K562 (cell line): ENCODE data around the gene ASB13. TPM values are rescaled to one million over a fixed set of nuclear protein-coding genes. Genes with fewer than 3 reads are reported as not detected.

Experiments used
- ATAC-seq: fragments of 200-7000 bp; cut with Tn5 transposase; 3 replicates; pipeline ENCODE4 v1.9.1; 2020; ENCODE audit warnings: moderate library complexity
- BruUV-seq: library from RNA; stranded (reverse); fragments of 400-500 nt; replicated peaks from 2 replicates; lab custom pipeline; 2021; lab: Mats Ljungman, UMichigan
- CTCF ChIA-PET: fragments of 300-600 bp; formaldehyde crosslinking; extraction: SDS; loops from one replicate; lab custom pipeline; 2021; ENCODE audit warnings: low intra/inter-chr PET ratio; lab: Yijun Ruan, JAX
- POLR2A ChIA-PET: fragments of 300-600, 350-650 bp; sonication (Branson Sonifier 250); formaldehyde crosslinking; extraction: SDS; loops from one replicate; lab custom pipeline; 2021; ENCODE audit warnings: antibody characterized with exemption, inconsistent platforms; lab: Yijun Ruan, JAX
- DNase-seq, 4 experiments: peaks; one replicate each; pipeline versions ENCODE4 v3.0.0 to v3.0.0-alpha.2; 2011 to 2018; ENCODE audit warnings: low spot score in 3 of 4, mixed read lengths in 3 of 4; ENCODE audit errors: extremely low read depth in 1 of 4
- FAIRE-seq: peaks from 2 replicates; lab custom pipeline; 2011; peaks lifted over from hg19 to GRCh38; lab: Jason Lieb, UNC
- H2AFZ ChIP-seq: 2 replicates; pipeline ENCODE4 v1.6.0; 2011; ENCODE audit warnings: low read depth, low read length, control low read depth, inconsistent platforms
- H3K27ac ChIP-seq: fragments of 200-600 bp; 3 replicates; pipeline ENCODE4 v1.8.0; 2011; ENCODE audit warnings: low read depth, mild to moderate bottlenecking, control low read depth, inconsistent platforms, low read length, moderate library complexity, mixed read lengths; ENCODE audit errors: extremely low read depth
- H3K27me3 ChIP-seq, 2 experiments: fragments of 300-600 bp in 1 of 2; 2 replicates in 1 of 2; 3 replicates in 1 of 2; pipeline versions ENCODE4 v1.6.0 to v1.8.0; 2011; ENCODE audit warnings: inconsistent platforms in 2 of 2, low read length in 2 of 2, mild to moderate bottlenecking in 1 of 2, mixed read lengths in 1 of 2, moderate library complexity in 1 of 2; ENCODE audit not compliant: control insufficient read depth in 2 of 2, insufficient read depth in 2 of 2
- H3K36me3 ChIP-seq: fragments of 300-600 bp; 3 replicates; pipeline ENCODE4 v1.8.0; 2011; ENCODE audit warnings: mild to moderate bottlenecking, low read length, inconsistent platforms; ENCODE audit not compliant: control insufficient read depth, insufficient read depth
- H3K4me1 ChIP-seq, 2 experiments: fragments of 200-600 bp in 1 of 2; replicated peaks in 1 of 2; 2 replicates in 1 of 2; 3 replicates in 1 of 2; pipeline versions ENCODE4 v1.5.1 to v1.8.0; 2011; ENCODE audit warnings: inconsistent platforms in 2 of 2, low read length in 2 of 2, mild to moderate bottlenecking in 1 of 2, mixed read lengths in 1 of 2, moderate library complexity in 1 of 2; ENCODE audit not compliant: control insufficient read depth in 2 of 2, insufficient read depth in 2 of 2
- H3K4me2 ChIP-seq: 2 replicates; pipeline ENCODE4 v1.6.1; 2011; ENCODE audit warnings: low read length, control low read depth, inconsistent platforms, mixed read lengths; ENCODE audit not compliant: insufficient read depth
- H3K4me3 ChIP-seq: fragments of 200-600 bp; sonication (generic), shearing (Covaris generic); 2 replicates; pipeline ENCODE4 v1.5.1; 2016; ENCODE audit warnings: control low read depth, inconsistent platforms
- H3K79me2 ChIP-seq: fragments of 200-600 bp; 3 replicates; pipeline ENCODE4 v1.8.0; 2011; ENCODE audit warnings: low read length, inconsistent platforms; ENCODE audit not compliant: control insufficient read depth, insufficient read depth
- H3K9ac ChIP-seq, 2 experiments: 2 replicates each; pipeline versions ENCODE4 v1.6.0 to v1.6.1; 2011; ENCODE audit warnings: low read depth in 2 of 2, low read length in 2 of 2, control low read depth in 1 of 2, inconsistent platforms in 1 of 2, mild to moderate bottlenecking in 1 of 2, mixed read lengths in 1 of 2; ENCODE audit not compliant: insufficient read depth in 1 of 2
- H3K9me1 ChIP-seq: one replicate; pipeline ENCODE4 v1.6.0; 2011; ENCODE audit warnings: inconsistent platforms, mild to moderate bottlenecking, low read length, moderate library complexity; ENCODE audit not compliant: control insufficient read depth, insufficient read depth
- H3K9me3 ChIP-seq: replicated peaks from 2 replicates; pipeline ENCODE4 v1.5.1; 2011; ENCODE audit warnings: low read depth, low read length, inconsistent platforms; ENCODE audit not compliant: control insufficient read depth, insufficient read depth
- H4K20me1 ChIP-seq: replicated peaks from 2 replicates; pipeline ENCODE4 v1.6.1; 2011; ENCODE audit warnings: low read length, inconsistent platforms, mixed read lengths; ENCODE audit not compliant: control insufficient read depth, insufficient read depth
- ETV1 ChIP-seq: fragments of 450-650 bp; conservative IDR thresholded peaks from 2 replicates; pipeline ENCODE4 v1.6.1; 2016; ENCODE audit warnings: missing genetic modification characterization, control low read depth, low read depth, missing compliant biosample characterization
- GTF3C2 ChIP-seq: IDR thresholded peaks from 3 replicates; pipeline ENCODE4 v1.6.1; 2011; ENCODE audit warnings: borderline replicate concordance, mild to moderate bottlenecking, moderate library complexity; ENCODE audit not compliant: insufficient read length; ENCODE audit errors: extremely low read depth
- HDAC8 ChIP-seq: fragments of 450-650 bp; IDR thresholded peaks from 2 replicates; pipeline ENCODE4 v1.6.1; 2016; ENCODE audit warnings: mild to moderate bottlenecking, missing genetic modification characterization, moderate library complexity, missing compliant biosample characterization
- HLTF ChIP-seq: fragments of 450-650 bp; IDR thresholded peaks from 2 replicates; pipeline ENCODE4 v1.6.1; 2016
- HOMEZ ChIP-seq: fragments of 250-450 bp; sonication (Bioruptor Pico); IDR thresholded peaks from 2 replicates; pipeline ENCODE4 v1.4.0; 2020; ENCODE audit warnings: mild to moderate bottlenecking, moderate library complexity
- MXI1 ChIP-seq: IDR thresholded peaks from 2 replicates; pipeline ENCODE4 v1.6.1; 2011; ENCODE audit warnings: low read depth, mild to moderate bottlenecking, improper control_type of control experiment, low read length
- RBFOX2 ChIP-seq: fragments of 200-400 bp; formaldehyde crosslinking; IDR thresholded peaks from 2 replicates; pipeline ENCODE4 v1.6.1; 2017; ENCODE audit warnings: low read depth, mild to moderate bottlenecking, low read length, moderate library complexity
- SIX5 ChIP-seq, 2 experiments: IDR thresholded peaks; 2 replicates each; pipeline ENCODE4 v1.6.1; 2011; ENCODE audit warnings: low read length in 2 of 2, borderline replicate concordance in 1 of 2, low read depth in 1 of 2, mild to moderate bottlenecking in 1 of 2, moderate library complexity in 1 of 2; ENCODE audit not compliant: insufficient read depth in 1 of 2
- SPI1 ChIP-seq: IDR thresholded peaks from 2 replicates; pipeline ENCODE4 v1.6.1; 2011; ENCODE audit warnings: low read depth, low read length, control low read depth, borderline replicate concordance
- ZSCAN32 ChIP-seq: fragments of 450-650 bp; formaldehyde crosslinking; IDR thresholded peaks from 2 replicates; pipeline ENCODE4 v1.4.0; 2020; ENCODE audit warnings: mild to moderate bottlenecking, moderate library complexity
- WGBS: fragments of 100-300 bp; shearing (Covaris generic); methylation state at CpG from one replicate; pipeline ENCODE4 v1.1.6; 2016; ENCODE audit warnings: low coverage, mixed read lengths; ENCODE audit not compliant: insufficient coverage; ENCODE audit errors: missing lambda C conversion rate; 5-methylcytosine and 5-hydroxymethylcytosine counted together
- in situ Hi-C: fragments of 300-500 bp; cut with MboI; formaldehyde crosslinking; loops from 4 replicates; pipeline ENCODE4 v1.15.0; 2018; ENCODE audit warnings: inconsistent platforms, mixed read lengths
- intact Hi-C: fragments of 100-400 bp; cut with micrococcal nuclease; formaldehyde crosslinking; loops from 2 replicates; pipeline ENCODE4 v1.14.2; 2022
- polyA plus RNA-seq, 8 experiments: library from polyadenylated mRNA; depleted of rRNA in 4 of 8; stranded (reverse) in 5 of 8; unstranded in 3 of 8; fragments of >200 nt; fragmentation: Nextera tagmentation in 2 of 8; fragmentation: Illumina TruSeq in 1 of 8; extraction: Ambion mirVana in 2 of 8; extraction: Trizol in 1 of 8; gene quantifications; 2 replicates each; pipeline versions ENCODE4 v1.2.1 to v1.2.3, GENCODE V29; 2011 to 2014; ENCODE audit warnings: inconsistent platforms in 1 of 8, missing spikeins in 1 of 8
- total RNA-seq, 7 experiments: library from RNA; depleted of rRNA in 6 of 7; stranded (reverse); fragments of >200 nt in 6 of 7; fragmentation: Illumina TruSeq in 2 of 7; extraction: Trizol in 2 of 7; gene quantifications; 2 replicates each; pipeline versions ENCODE4 v1.2.1 to v1.2.3, GENCODE V29; 2011 to 2021; ENCODE audit warnings: low replicate concordance in 1 of 7

ASB13 gene
- total and polyA plus RNA-seq, 9 of the 15 experiments (the other 6 are each of a cell fraction or from before 2014, with no cell fraction given), result 5.2 to 28.8 (median 16.9) TPM

- no peaks in the 10 kb centered on the region for H3K27me3 ChIP-seq
- no peaks in the 10 kb centered on the region for H3K9me1 ChIP-seq
- no peak overlapping the region for H2AFZ ChIP-seq
- H3K4me2 ChIP-seq, result no peak overlapping the region
- no peaks in the 10 kb centered on the region for H3K79me2 ChIP-seq
- TF ChIP-seq SPI1, result no peak
- no peak for TF ChIP-seq RBFOX2
- no peak for FAIRE-seq
- no peak overlapping the region for H3K4me3 ChIP-seq
- ATAC-seq, result no peak
- no peaks in the 10 kb centered on the region for H3K9me3 ChIP-seq
- CTCF ChIA-PET, result no interaction called here
- peaks cover 0 to 3% of the 10 kb centered on the region in 2 experiments; a peak in 1 of 5 replicates for H3K4me1 ChIP-seq
- no TSS peak for BruUV-seq
- POLR2A ChIA-PET, result interaction anchor here (0.6 to 2.3 kb wide), 2 partner anchors 11 to 156 kb away, joined by 3 to 5 read pairs; no protein-coding TSS in a partner anchor
- in situ Hi-C loops, result no loop called here
- H3K36me3 ChIP-seq, result no peaks in the 10 kb centered on the region
- WGBS, result 48% methylated on average over 7 of the region's 11 CpGs
- H4K20me1 ChIP-seq, result no peaks in the 10 kb centered on the region
- no peak for DNase-seq
- intact Hi-C loops, result no loop called here
- no peak overlapping the region for H3K27ac ChIP-seq
- no peak overlapping the region for H3K9ac ChIP-seq
Observed at GRCh38 chr10:5601826-5602495, 64.4 kb downstream of the ASB13 start.

GRCh38 chr10:5600908-5601307, 65.5 kb downstream of the ASB13 start:
- no peak overlapping the region for H3K4me2 ChIP-seq
- in situ Hi-C loops (no loop called here), intact Hi-C loops (no loop called here)
- no peak overlapping the region for H3K4me3 ChIP-seq
- ChIA-PET POLR2A (interaction anchor here (2.3 kb wide), 1 partner anchor 9 kb away, joined by 5 read pairs; no protein-coding TSS in a partner anchor), CTCF (no interaction called here)
- H3K27me3 ChIP-seq, result no peaks in the 10 kb centered on the region
- H3K9me1 ChIP-seq, result no peaks in the 10 kb centered on the region
- BruUV-seq, result no TSS peak
- peaks cover 5 to 12% of the 10 kb centered on the region in 2 experiments; a peak in 3 of 5 replicates for H3K4me1 ChIP-seq
- H3K79me2 ChIP-seq, result no peaks in the 10 kb centered on the region
- H4K20me1 ChIP-seq, result no peaks in the 10 kb centered on the region
- no peak overlapping the region for H3K27ac ChIP-seq
- DNase-seq (no peak), ATAC-seq (no peak), FAIRE-seq (no peak)
- no peaks in the 10 kb centered on the region for H3K36me3 ChIP-seq
- WGBS, result 64% methylated on average over 5 of the region's 5 CpGs
- H3K9me3 ChIP-seq, result no peaks in the 10 kb centered on the region
- H2AFZ ChIP-seq, result no peak overlapping the region
- H3K9ac ChIP-seq, result no peak overlapping the region
- TF ChIP-seq HDAC8 (tag) (no peak), SIX5 (IDR thresholded peaks at IDR 0.05; ENCODE audit: borderline replicate concordance in 1 of 2, insufficient read depth in 1 of 2, low read depth in 1 of 2, low read length in 2 of 2) (no peak), ZSCAN32 (CRISPR knock-in tag) (no peak), HOMEZ (no peak), HLTF (no peak), GTF3C2 (no peak), ETV1 (tag) (no peak), MXI1 (no peak)
